Measurements from ENCODE around the gene ZBP1.
A peak's percentile ranks its signal among the peaks of the same experiment; 100 is the strongest.

The ZBP1 gene

DNA sequence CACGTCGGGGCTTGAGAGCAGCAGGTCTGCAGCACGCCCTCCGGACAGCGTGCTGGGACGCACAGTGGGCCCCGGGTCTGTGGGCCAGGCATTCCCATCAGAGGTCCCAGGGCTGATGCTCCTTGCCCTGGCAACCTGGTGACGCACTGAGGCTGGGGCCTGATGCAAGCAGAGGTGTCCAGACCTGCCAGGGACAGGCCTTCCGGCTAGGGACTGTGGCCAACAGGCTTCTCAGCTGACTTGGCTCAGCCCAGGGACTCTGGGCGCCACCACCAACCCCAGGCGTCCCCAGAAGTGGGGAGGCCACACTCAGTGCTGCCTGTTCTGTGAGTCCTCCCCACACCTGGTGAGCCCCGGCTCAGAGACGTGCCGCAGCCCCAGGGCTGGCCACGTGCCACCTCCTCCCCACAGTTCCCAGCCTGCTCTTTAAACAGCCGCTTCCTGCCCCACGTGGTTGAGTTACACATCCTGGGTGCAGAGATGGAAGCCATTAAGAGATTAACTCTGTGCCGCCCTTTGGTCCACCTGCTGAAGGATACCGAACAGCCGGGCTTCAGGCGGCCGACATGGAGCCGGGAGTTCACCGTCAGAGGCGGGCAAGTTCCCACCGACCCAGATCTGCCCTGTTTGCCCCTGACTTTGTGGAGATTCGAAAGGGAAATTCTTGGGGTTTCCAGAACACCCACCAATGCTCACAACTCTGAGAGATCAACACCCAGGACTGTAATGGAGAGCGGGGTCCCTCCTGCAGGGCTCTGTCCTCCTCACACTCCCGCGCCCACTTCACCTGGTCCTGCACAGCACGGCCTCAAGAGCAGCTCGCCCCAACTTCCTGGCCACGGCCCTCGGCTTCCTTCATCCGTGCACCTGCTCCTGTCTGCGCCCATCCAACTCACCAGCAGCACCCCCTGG lies 37.6 kb upstream of the ZBP1 start:
- no peak for DNase-seq

DNA sequence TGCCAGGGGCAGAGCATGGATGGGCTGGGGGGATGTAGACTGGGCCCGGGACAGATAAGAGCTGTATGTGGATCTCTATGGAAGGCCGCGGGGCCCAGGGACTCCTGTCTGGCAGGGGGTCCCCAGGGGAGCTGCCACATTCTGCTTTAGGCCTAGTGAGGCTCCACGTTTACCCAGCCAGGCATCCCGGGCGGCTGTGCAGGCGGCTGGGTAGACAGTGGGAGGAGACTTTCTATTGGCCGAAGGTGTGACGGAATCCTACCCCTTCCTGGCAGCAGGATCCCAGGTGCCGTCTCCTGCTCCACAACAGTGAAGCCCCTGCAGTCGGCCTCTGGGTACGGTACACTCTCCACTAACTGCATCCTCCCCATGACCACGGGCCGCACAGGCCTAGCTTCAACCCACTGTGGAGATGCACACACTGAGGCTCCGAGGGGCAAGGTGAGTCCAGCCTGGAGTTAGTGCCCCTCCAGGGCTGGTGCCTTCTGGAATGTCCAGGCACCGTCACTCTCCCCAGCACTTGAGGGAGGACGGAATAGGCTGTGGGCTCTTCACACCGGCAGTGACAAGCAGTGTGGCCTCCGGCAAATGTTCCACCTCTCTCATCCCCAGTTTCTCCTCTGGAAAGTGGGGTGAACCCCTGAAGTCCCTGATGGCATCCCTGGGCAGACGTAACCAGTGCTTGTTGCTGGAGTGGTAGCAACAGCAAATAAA lies 36.8 kb upstream of the ZBP1 start:
- DNase-seq = no peak

- DNase-seq = no peak
These were observed 36.1 kb upstream of the ZBP1 start for GRCh38 chr20:57656252-57656820.

- DNase-seq = no peak
These were observed 35.6 kb upstream of the ZBP1 start for GRCh38 chr20:57655809-57656155.

- DNase-seq = no peak
These were observed 35.0 kb upstream of the ZBP1 start for GRCh38 chr20:57654998-57655808.

DNA sequence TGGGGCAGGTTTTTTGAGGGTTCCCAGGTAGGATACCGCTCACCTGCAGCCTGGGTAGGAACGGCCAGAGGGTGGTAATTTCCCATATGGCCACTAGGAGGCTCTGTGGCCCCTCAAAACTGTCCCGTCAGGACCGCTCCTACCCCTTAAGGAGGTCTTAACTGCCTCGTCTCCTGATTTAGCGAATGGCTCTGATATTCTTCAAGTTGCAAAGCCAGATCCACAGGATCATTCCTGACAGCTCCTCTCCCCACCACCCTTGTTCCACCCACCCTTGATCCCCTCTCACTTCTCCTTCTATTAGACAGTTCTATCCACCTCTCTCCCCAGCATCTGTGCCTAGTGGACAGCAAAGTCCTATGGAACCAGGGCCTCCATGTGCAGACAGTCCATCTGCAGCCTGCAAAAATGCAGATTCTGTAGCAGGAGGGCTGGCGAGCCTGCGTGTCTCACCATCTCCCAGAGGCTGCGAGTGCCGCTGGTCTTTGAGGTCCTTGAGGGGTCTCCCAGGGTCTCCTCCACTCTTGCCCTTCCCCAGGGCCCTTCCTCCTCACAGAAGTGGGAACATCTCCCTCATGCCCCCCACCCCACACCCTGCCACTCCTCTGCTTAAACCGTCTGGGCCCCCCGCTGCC lies 34.3 kb upstream of the ZBP1 start:
- no peak for DNase-seq

- DNase-seq = no peak
These were observed 33.7 kb upstream of the ZBP1 start for GRCh38 chr20:57653910-57654309.

DNA sequence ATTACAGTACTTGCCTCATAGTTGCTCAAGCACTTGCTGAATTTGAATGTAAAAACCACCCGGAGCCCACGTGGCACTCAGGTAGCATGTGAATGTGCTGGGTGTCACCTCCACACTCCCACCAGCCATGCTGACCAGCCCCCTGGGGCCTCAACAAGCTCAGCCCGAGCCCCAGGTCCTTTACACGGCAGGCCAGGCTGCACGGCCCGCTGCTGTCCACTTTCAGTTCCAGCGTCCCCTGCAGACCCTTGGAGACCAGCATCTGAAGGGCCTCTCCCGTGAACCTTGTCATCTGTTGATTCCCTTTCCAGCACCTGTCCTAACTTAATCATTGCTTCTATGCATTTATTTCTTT lies 33.3 kb upstream of the ZBP1 start:
- DNase-seq = no peak

- DNase-seq = no peak
These were observed 32.6 kb upstream of the ZBP1 start for GRCh38 chr20:57652606-57653545.

GRCh38 chr20:57651881-57652605 lies 31.8 kb upstream of the ZBP1 start:
- DNase-seq = no peak

DNA sequence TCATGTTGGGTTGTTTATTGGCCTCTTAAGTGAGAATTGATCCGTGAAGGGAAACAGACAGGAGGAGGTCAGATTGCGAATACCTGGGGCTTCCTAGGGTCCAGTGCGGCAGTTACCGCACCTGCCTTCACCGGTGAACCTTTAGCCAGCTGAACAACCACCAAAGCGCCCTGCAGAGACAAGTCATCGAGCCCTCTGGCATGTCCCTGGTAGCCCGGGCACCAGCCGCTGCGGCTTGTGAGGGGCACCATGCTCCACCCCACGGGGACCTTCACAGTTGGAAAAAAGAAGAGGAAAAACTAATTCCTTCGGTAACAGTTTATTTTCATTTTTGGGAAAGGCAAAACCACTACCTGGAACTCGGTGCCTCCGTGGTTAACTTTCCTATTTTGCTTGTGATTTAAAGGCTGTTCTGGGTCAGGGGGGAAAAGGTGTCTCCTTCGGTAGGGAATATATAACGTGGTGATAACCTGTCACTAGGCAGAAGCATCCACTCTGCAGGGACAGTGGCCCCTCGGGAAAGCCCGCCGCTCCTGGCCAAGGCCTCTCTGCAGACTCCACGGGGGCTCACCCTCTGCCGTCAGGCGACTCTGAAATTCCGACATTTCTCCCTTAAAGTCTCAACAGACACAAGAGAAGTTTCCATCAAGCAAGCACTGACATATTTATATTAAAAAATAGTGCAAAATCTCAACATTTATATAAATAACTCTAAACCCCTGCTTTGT lies 30.7 kb upstream of the ZBP1 start:
- no peak for DNase-seq

GRCh38 chr20:57650266-57650665 lies 30.0 kb upstream of the ZBP1 start:
- peak; percentile 84 for DNase-seq

- no peak for DNase-seq
These were observed 29.4 kb upstream of the ZBP1 start for GRCh38 chr20:57649617-57650015.

DNA sequence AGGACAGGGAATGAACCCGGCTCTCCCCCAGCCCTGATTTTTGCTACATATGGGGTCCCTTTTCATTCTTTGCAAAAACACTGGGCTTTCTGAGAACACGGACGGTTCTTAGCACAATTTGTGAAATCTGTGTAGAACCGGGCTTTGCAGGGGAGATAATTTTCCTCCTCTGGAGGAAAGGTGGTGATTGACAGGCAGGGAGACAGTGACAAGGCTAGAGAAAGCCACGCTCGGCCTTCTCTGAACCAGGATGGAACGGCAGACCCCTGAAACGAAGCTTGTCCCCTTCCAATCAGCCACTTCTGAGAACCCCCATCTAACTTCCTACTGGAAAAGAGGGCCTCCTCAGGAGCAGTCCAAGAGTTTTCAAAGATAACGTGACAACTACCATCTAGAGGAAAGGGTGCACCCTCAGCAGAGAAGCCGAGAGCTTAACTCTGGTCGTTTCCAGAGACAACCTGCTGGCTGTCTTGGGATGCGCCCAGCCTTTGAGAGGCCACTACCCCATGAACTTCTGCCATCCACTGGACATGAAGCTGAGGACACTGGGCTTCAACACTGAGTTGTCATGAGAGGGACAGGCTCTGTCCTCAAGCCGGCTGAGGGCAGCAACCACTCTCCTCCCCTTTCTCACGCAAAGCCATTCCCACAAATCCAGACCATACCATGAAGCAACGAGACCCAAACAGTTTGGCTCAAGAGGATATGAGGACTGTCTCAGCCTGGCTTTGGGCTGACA lies 28.8 kb upstream of the ZBP1 start:
- DNase-seq = no peak

- no peak for DNase-seq
These were observed 27.9 kb upstream of the ZBP1 start for GRCh38 chr20:57647933-57648785.

DNA sequence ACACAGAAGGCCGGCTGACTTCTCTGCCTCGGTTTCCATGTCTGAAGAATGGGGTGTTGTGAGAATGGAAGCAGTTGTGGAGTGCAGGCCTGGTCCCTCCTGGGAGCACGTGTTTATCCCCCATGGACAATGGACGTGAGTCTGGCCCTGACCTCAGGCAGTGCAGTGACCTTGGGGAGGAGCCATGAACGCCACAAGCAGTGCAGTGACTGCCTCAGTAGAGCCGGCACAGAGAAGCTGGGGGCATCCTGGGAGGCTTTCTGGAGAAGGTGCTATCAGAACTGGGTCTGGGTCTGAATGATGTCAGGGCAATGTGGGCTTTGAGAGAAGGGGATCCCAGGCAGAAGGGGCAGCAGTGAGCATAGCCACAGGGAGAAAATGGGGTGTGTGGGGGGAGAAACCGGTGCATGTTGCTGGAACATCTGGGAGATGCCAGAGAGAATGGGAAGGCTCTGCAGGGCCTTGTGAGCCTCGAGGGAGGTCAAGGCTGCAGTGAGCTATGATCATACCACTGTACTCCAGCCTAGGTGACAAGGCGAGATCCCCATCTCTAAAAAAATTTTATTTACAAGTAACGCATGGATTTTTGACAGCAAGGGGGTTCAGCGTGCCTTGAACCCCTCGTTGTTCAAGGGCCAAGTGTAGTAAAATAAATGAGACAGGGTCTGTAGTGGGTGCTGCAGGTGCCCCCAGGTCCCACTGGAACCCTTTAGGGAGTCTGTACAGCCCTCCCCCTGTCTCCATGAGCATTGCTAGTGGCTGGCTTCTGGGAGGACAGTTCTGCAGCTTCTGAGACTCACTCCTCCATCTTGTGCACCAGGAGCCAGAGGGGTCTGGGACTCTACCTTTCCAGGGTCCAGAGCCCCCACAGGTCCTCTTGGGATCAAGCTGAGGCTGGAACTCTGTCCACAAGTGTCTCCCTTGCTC lies 27.0 kb upstream of the ZBP1 start:
- DNase-seq = no peak

GRCh38 chr20:57638895-57639236 lies 18.6 kb upstream of the ZBP1 start:
- DNase-seq = no peak

Data from NCI-H1417 treated with DMSO at 0.1 percent for 48 hours (cell line).